ENCODE measurements around the gene MEFV.

- TF ChIP-seq CTCF (IDR thresholded peaks at IDR 0.05) (no peak), POLR2AphosphoS5 (IDR thresholded peaks at IDR 0.05; ENCODE audit: low read depth, low read length) (no peak)
Observed at GRCh38 chr16:3246002-3246401, 10.4 kb downstream of the MEFV start.
